PC-9 (cell line): ENCODE measurements around the gene GMDS. TPM values are rescaled to one million over a fixed set of nuclear protein-coding genes. Genes with fewer than 3 reads are reported as not detected.

Experiments
- BruUV-seq: library from RNA; stranded (reverse); fragments of 400-500 nt; replicated peaks from 2 replicates; lab custom pipeline; 2021; lab: Mats Ljungman, UMichigan
- CTCF ChIA-PET: fragments of 300-600 bp; sonication (Branson Sonifier 250); formaldehyde crosslinking; loops from one replicate; lab custom pipeline; 2022; ENCODE audit warnings: antibody characterized with exemption; lab: Charles Lee
- POLR2A ChIA-PET: fragments of 300-600 bp; sonication (Branson Sonifier 250); formaldehyde crosslinking; loops from one replicate; lab custom pipeline; 2022; ENCODE audit warnings: antibody characterized with exemption; ENCODE audit not compliant: unreplicated experiment; lab: Charles Lee
- DNase-seq, 2 experiments: peaks; one replicate each; pipeline versions ENCODE4 v3.0.0 to v3.0.0-alpha.2; 2015 to 2022; ENCODE audit warnings: mixed read lengths in 1 of 2
- H2AFZ ChIP-seq: fragments of 200-600 bp; sonication (generic); 2 replicates; pipeline ENCODE4 v1.8.1; 2017; ENCODE audit warnings: antibody characterized with exemption
- H3F3A ChIP-seq: fragments of 200-600 bp; sonication (generic); 2 replicates; pipeline ENCODE4 v1.8.1; 2017; ENCODE audit warnings: antibody characterized with exemption, mild to moderate bottlenecking, low read depth; ENCODE audit not compliant: insufficient read depth
- H3K27ac ChIP-seq: fragments of 200-600 bp; sonication (generic); 2 replicates; pipeline ENCODE4 v1.6.1; 2016; ENCODE audit warnings: mixed run types
- H3K27me3 ChIP-seq: fragments of 200-600 bp; sonication (generic); 2 replicates; pipeline ENCODE4 v1.6.1; 2016; ENCODE audit warnings: low read depth, mixed run types; ENCODE audit not compliant: insufficient read depth
- H3K36me3 ChIP-seq: fragments of 200-600 bp; sonication (generic); 2 replicates; pipeline ENCODE4 v1.6.1; 2016; ENCODE audit warnings: low read depth, mixed run types
- H3K4me1 ChIP-seq: fragments of 200-600 bp; sonication (generic); replicated peaks from 2 replicates; pipeline ENCODE4 v1.6.1; 2016; ENCODE audit warnings: mixed run types; ENCODE audit not compliant: insufficient read depth
- H3K4me2 ChIP-seq: fragments of 200-600 bp; sonication (generic); 2 replicates; pipeline ENCODE4 v1.6.1; 2017; ENCODE audit warnings: mixed run types
- H3K4me3 ChIP-seq: fragments of 200-600 bp; sonication (generic); 2 replicates; pipeline ENCODE4 v1.6.1; 2016; ENCODE audit warnings: mixed run types
- H3K79me2 ChIP-seq: fragments of 200-600 bp; sonication (generic); 2 replicates; pipeline ENCODE4 v1.6.1; 2017; ENCODE audit warnings: low read depth, mixed run types
- H3K9me2 ChIP-seq: fragments of 200-600 bp; sonication (generic); 2 replicates; pipeline ENCODE4 v1.8.1; 2017; ENCODE audit warnings: mild to moderate bottlenecking; ENCODE audit not compliant: insufficient read depth
- H3K9me3 ChIP-seq: fragments of 200-600 bp; sonication (generic); 2 replicates; pipeline ENCODE4 v1.8.1; 2016; ENCODE audit warnings: low read depth; ENCODE audit not compliant: insufficient read depth
- H4K20me1 ChIP-seq: fragments of 200-600 bp; sonication (generic); 2 replicates; pipeline ENCODE4 v1.8.1; 2017; ENCODE audit not compliant: insufficient read depth
- CTCF ChIP-seq: fragments of 200-600 bp; sonication (generic); conservative IDR thresholded peaks from 2 replicates; pipeline ENCODE4 v1.6.1; 2017; ENCODE audit warnings: mixed run types, antibody characterized with exemption, mild to moderate bottlenecking, moderate library complexity
- EZH2 ChIP-seq: fragments of 200-600 bp; sonication (generic); IDR thresholded peaks from 2 replicates; pipeline ENCODE4 v1.8.0; 2017; ENCODE audit warnings: antibody characterized with exemption, low read depth
- intact Hi-C: fragments of 100-400 bp; cut with micrococcal nuclease; formaldehyde crosslinking; loops from one replicate; pipeline ENCODE4 v1.10.0; 2022; ENCODE audit not compliant: unreplicated experiment
- total RNA-seq: library from RNA; stranded (reverse); gene quantifications from 2 replicates; pipeline ENCODE4 v1.2.3, GENCODE V29; 2021

Gene GMDS
- total RNA-seq, 1 experiment from 2014 or later: 30.1 TPM

GRCh38 chr6:1832844-1833787 is 412.3 kb downstream of the GMDS start:
- Histone ChIP-seq H3K9me2 (no peaks in the 10 kb centered on the region), H3K4me3 (no peak overlapping the region), H3K4me1 (peaks cover 2% of the 10 kb centered on the region), H2AFZ (no peak overlapping the region), H3K36me3 (no peaks in the 10 kb centered on the region), H3K4me2 (no peak overlapping the region), H3K79me2 (no peaks in the 10 kb centered on the region), H4K20me1 (no peaks in the 10 kb centered on the region), H3K27ac (no peak overlapping the region), H3F3A (no peaks in the 10 kb centered on the region), H3K9me3 (no peaks in the 10 kb centered on the region), H3K27me3 (no peaks in the 10 kb centered on the region)
- ChIA-PET CTCF (no interaction called here), POLR2A (no interaction called here)
- no TSS peak for BruUV-seq
- intact Hi-C loops: no loop called here
- no peak for TF ChIP-seq EZH2
- DNase-seq: no peak

DNA sequence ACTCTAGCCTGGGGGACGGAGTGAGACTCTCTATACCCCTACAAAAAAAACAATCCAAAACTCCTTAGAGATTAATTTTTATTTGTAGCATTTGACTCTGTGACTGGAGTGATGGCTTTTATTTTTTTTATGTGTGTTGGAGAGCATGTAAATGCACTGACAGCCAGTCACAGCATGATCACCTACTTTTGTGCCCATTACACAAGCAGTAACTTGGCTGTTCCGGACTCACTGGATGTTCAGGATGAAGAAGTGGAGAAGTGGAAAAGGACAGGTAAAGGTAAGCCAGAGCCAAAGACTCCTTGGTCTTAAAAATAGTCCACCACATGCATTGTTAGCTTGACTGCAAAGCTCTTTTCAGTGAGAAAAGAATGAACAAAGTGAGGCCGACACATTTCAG is 413.0 kb downstream of the GMDS start:
- no peaks in the 10 kb centered on the region for H3K36me3 ChIP-seq
- ChIA-PET POLR2A (no interaction called here), CTCF (no interaction called here)
- no peaks in the 10 kb centered on the region for H3K4me1 ChIP-seq
- intact Hi-C loops: no loop called here
- no TSS peak for BruUV-seq
- H3K9me2 ChIP-seq: no peaks in the 10 kb centered on the region
- H3K27me3 ChIP-seq: no peaks in the 10 kb centered on the region
- H3K4me2 ChIP-seq: no peak overlapping the region
- H3K79me2 ChIP-seq: no peaks in the 10 kb centered on the region
- TF ChIP-seq EZH2: no peak
- no peak for TF ChIP-seq CTCF
- H3K9me3 ChIP-seq: no peaks in the 10 kb centered on the region
- H2AFZ ChIP-seq: no peak overlapping the region
- H3F3A ChIP-seq: no peaks in the 10 kb centered on the region
- no peak overlapping the region for H3K27ac ChIP-seq
- no peaks in the 10 kb centered on the region for H4K20me1 ChIP-seq
- no peak for DNase-seq
- H3K4me3 ChIP-seq: no peak overlapping the region

- Histone ChIP-seq H3K79me2 (no peaks in the 10 kb centered on the region), H3F3A (no peaks in the 10 kb centered on the region), H2AFZ (no peak overlapping the region), H3K27me3 (no peaks in the 10 kb centered on the region), H3K4me1 (no peaks in the 10 kb centered on the region), H3K4me2 (no peak overlapping the region), H3K9me3 (no peaks in the 10 kb centered on the region), H3K36me3 (no peaks in the 10 kb centered on the region), H3K27ac (no peak overlapping the region), H3K4me3 (no peak overlapping the region), H3K9me2 (no peaks in the 10 kb centered on the region), H4K20me1 (no peaks in the 10 kb centered on the region)
- no TSS peak for BruUV-seq
- CTCF ChIA-PET: no interaction called here
- intact Hi-C loops: no loop called here
- POLR2A ChIA-PET: no interaction called here
- DNase-seq: no peak
- TF ChIP-seq EZH2: no peak
- no peak for TF ChIP-seq CTCF
Measured at GRCh38 chr6:1827984-1828793, 417.2 kb downstream of the GMDS start.
